Cardiac muscle cell (in vitro differentiated cells and primary cell): Measurements from ENCODE around the gene PAX8. TPM values are rescaled to one million over a fixed set of nuclear protein-coding genes. Genes with fewer than 3 reads are reported as not detected.

ENCODE experiments used
- DNase-seq, 2 donors: peaks; one replicate each; pipeline versions ENCODE4 v3.0.0 to v3.0.0-alpha.2; 2010 to 2017; ENCODE audit warnings: low read depth in 1 of 2, low spot score in 1 of 2
- H3K27ac ChIP-seq: fragments of 200-600 bp; sonication (generic); 2 replicates; pipeline ENCODE4 v1.5.1; 2016
- H3K27me3 ChIP-seq: fragments of 200-600 bp; sonication (generic); 2 replicates; pipeline ENCODE4 v1.6.0; 2016; ENCODE audit warnings: control low read depth
- H3K36me3 ChIP-seq: fragments of 200-600 bp; sonication (generic); 2 replicates; pipeline ENCODE4 v1.5.1; 2016; ENCODE audit warnings: control low read depth
- H3K4me1 ChIP-seq: fragments of 200-600 bp; sonication (generic); 2 replicates; pipeline ENCODE4 v1.8.1; 2017; ENCODE audit warnings: low read depth, mild to moderate bottlenecking, mixed run types
- H3K4me3 ChIP-seq: fragments of 200-600 bp; sonication (generic); 2 replicates; pipeline ENCODE4 v1.5.1; 2016; ENCODE audit warnings: mild to moderate bottlenecking
- H3K9me3 ChIP-seq: fragments of 200-600 bp; sonication (generic); 2 replicates; pipeline ENCODE4 v1.5.1; 2017; ENCODE audit warnings: low read depth, mild to moderate bottlenecking, control low read depth
- polyA plus RNA-seq: library from polyadenylated mRNA; unstranded; fragments of >200 nt; fragmentation: Nextera tagmentation; extraction: Ambion mirVana; gene quantifications from 2 replicates; pipeline ENCODE4 v1.2.1, GENCODE V29; 2016
- total RNA-seq: library from RNA; depleted of rRNA; stranded (reverse); fragments of >200 nt; gene quantifications from 2 replicates; pipeline ENCODE4 v1.2.3, GENCODE V29; 2016
- TF ChIP-seq, protein P1 (sequence below): IDR thresholded peaks from 2 replicates; pipeline ENCODE4 v1.5.1; 2012; ENCODE audit warnings: low read depth, mild to moderate bottlenecking, low read length

Gene PAX8
- total and polyA plus RNA-seq, 2 experiments from 2014 or later = not detected

DNA sequence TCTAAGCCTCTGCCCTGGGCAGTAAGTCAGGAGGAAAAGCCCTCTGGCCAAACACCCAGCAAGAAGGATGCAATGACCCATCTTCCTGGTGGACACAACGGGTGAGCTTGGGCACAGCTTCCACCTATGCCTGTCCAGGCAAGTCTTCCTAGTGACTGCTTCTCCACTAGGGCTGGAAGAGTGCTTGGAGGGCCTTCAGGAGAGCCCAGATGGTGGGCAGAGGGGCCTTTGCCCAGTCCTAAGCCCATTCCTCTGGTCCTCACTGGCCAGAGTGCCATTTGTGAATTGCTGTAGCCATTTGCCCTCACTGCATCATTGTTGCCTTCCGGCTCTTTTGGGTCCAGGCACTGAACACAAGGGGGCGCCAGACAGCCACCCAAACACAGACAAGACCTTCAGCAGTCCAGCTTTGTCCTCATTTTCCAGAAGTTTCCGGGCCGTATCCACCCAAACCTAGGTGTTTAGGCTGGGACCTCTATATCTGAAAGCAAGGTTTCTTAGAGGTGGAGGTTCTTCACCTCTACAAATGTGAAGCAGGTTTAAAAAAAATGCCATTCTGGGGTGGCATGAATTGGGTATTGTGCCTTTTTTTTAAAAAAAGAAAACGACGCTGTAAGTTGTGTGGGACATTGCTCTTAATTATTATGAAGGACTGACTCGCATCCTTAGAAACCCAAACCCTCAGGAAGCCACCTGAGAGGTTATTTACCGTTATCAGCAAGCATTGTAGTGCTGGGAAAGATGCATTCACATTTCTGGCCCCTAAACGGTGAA lies 29.5 kb downstream of the PAX8 start:
- Histone ChIP-seq H3K27ac (no peak overlapping the region), H3K27me3 (peaks cover 5% of the 10 kb centered on the region), H3K4me1 (no peaks in the 10 kb centered on the region), H3K9me3 (no peaks in the 10 kb centered on the region), H3K36me3 (no peaks in the 10 kb centered on the region), H3K4me3 (no peak overlapping the region)
- TF ChIP-seq, protein P1, sequence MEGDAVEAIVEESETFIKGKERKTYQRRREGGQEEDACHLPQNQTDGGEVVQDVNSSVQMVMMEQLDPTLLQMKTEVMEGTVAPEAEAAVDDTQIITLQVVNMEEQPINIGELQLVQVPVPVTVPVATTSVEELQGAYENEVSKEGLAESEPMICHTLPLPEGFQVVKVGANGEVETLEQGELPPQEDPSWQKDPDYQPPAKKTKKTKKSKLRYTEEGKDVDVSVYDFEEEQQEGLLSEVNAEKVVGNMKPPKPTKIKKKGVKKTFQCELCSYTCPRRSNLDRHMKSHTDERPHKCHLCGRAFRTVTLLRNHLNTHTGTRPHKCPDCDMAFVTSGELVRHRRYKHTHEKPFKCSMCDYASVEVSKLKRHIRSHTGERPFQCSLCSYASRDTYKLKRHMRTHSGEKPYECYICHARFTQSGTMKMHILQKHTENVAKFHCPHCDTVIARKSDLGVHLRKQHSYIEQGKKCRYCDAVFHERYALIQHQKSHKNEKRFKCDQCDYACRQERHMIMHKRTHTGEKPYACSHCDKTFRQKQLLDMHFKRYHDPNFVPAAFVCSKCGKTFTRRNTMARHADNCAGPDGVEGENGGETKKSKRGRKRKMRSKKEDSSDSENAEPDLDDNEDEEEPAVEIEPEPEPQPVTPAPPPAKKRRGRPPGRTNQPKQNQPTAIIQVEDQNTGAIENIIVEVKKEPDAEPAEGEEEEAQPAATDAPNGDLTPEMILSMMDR = peak; percentile 99
- DNase-seq = peak; percentile 70 to 84

DNA sequence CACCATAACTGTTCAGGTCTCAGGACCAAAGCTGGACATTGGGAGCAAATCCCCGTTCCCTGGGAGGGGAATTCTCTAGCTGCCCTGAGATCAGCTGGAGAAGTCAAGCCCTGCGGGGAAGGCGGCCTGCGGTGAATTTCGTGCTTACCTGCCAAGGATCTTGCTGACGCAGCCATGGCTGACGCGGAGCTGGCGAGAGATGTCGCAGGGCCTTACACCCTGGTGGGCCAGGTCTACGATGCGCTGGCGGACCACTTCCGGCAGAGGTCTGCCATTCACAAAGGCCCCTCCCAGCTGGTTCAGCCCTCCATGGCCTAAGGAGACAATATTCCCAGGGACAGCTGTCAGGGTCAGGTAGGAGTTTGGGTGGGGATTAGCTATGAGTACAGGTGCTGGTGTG lies 32.1 kb downstream of the PAX8 start:
- Histone ChIP-seq H3K27ac (no peak overlapping the region), H3K4me1 (no peaks in the 10 kb centered on the region), H3K9me3 (no peaks in the 10 kb centered on the region), H3K4me3 (no peak overlapping the region), H3K27me3 (no peaks in the 10 kb centered on the region), H3K36me3 (no peaks in the 10 kb centered on the region)
- no peak for DNase-seq
- TF ChIP-seq, protein P1 = no peak

DNA sequence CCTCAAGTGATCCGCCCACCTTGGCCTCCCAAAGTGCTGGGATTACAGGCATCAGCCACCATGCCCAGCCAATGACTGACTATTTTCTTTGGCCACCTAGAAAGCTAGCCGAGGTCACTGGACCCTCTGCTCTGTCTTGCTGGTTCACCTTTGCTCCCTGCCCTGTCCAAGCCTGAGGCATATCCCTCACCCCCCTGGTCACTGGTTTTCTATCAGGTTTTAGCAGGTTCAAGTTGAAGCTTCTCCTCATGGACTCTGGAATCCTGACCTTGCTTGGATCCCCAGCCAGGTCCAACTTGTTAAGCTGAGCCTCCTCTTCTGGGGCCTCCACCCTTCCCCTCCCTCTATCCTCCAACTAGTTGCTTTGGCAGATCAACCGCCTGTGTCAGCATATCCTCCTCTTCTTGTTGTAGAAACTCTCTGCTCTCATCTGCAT lies 33.4 kb downstream of the PAX8 start:
- Histone ChIP-seq H3K4me3 (no peak overlapping the region), H3K36me3 (no peaks in the 10 kb centered on the region), H3K27me3 (no peaks in the 10 kb centered on the region), H3K9me3 (no peaks in the 10 kb centered on the region), H3K27ac (no peak overlapping the region), H3K4me1 (peaks cover 4% of the 10 kb centered on the region)
- TF ChIP-seq, protein P1 = no peak
- no peak for DNase-seq

DNA sequence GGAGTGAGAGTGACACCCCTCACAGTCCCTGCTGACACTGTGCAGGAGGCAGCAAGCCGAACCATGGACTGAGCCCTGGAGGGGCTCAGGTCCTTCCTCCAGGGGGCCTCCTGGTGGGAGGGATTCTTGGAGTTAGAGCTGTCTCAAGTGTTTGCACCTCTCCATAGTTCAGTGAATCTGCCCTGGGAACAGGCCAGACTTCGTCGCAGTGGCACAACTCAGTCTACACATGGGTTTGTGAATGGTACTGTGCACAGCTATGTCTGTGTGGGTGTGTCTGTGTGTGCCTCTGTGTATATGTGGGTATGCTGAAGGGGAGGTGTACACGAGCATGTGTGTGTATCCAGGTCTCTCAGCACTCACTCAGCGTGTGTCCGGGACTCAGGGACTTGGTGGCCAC lies 36.4 kb downstream of the PAX8 start:
- Histone ChIP-seq H3K27ac (no peak overlapping the region), H3K9me3 (no peaks in the 10 kb centered on the region), H3K4me3 (no peak overlapping the region), H3K4me1 (peaks cover 9% of the 10 kb centered on the region), H3K36me3 (no peaks in the 10 kb centered on the region), H3K27me3 (no peaks in the 10 kb centered on the region)
- DNase-seq = no peak
- TF ChIP-seq, protein P1 = no peak

DNA sequence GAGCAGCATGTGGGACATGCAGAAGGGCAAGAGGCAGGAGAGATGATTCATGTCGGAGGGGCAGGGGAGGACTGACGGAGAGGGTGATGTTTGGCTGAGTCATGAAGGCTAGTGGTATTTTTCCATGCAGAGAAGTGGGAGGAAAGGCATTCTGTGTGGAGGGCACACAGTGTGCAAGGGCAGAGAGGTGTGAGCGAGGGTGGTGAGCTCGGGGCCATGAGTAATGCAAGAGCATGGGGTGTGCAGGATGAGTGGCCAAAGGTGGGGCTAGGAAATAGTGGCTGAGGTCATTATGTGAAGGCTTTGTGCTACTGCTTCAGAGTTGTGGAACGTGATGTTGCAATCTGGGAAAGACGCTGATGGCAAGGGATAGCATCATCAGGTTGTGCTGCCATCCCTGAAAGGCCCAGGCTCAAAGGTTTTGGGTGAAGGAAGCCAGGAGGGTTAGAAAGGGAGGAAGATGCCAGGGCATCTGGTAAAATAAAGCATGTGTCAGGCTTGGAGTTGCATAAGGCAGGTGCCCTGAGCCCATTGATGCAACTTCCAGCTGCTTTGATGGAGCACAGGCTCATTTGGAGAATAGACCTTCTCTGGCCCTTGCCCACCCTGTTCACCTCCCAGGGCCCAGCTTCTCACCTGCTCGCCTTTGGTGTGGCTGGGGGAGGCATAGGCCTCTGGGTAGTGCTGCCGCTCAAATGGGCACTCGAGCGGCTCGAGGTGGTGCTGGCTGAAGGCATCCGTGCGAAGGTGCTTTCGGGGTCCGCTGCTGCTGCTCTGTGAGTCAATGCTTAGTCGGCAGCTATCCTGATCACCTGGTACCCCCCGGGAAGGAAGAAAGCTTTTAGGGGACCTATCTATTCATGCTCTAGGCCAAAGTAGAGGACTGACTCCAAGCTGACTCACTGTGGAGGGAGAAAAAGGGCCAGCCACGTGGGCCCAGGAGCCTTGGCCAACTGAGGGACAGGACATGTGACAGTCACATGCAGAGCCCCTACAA lies 37.5 kb downstream of the PAX8 start:
- Histone ChIP-seq H3K27ac (no peak overlapping the region), H3K36me3 (no peaks in the 10 kb centered on the region), H3K9me3 (no peaks in the 10 kb centered on the region), H3K4me1 (peaks cover 9% of the 10 kb centered on the region), H3K27me3 (no peaks in the 10 kb centered on the region), H3K4me3 (no peak overlapping the region)
- peak in 1 of 2 donors; percentile 94 for DNase-seq
- TF ChIP-seq, protein P1 = no peak
